Measurements from ENCODE around the gene ATP23. TPM values are rescaled to one million over a fixed set of nuclear protein-coding genes. Genes with fewer than 3 reads are reported as not detected.

Gene ATP23
- polyA plus RNA-seq, 2 of the 4 experiments (the other 2 are of a cell fraction) = 7.5 to 13.4 TPM

- TF ChIP-seq ZFP36 (IDR thresholded peaks at IDR 0.05; ENCODE audit: borderline replicate concordance, partially characterized antibody) (no peak), FOXS1 (CRISPR knock-in tag; IDR thresholded peaks at IDR 0.05) (no peak), MAZ (IDR thresholded peaks at IDR 0.05; ENCODE audit: borderline replicate concordance, low read depth, low read length) (no peak), RARB (CRISPR knock-in tag; IDR thresholded peaks at IDR 0.05) (no peak), CBX8 (IDR thresholded peaks at IDR 0.05) (no peak), TP53 (CRISPR knock-in tag; IDR thresholded peaks at IDR 0.05) (no peak)
- TF ChIP-seq, protein P1, sequence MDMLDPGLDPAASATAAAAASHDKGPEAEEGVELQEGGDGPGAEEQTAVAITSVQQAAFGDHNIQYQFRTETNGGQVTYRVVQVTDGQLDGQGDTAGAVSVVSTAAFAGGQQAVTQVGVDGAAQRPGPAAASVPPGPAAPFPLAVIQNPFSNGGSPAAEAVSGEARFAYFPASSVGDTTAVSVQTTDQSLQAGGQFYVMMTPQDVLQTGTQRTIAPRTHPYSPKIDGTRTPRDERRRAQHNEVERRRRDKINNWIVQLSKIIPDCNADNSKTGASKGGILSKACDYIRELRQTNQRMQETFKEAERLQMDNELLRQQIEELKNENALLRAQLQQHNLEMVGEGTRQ (IDR thresholded peaks at IDR 0.05) = no peak
- TF ChIP-seq, protein P2, sequence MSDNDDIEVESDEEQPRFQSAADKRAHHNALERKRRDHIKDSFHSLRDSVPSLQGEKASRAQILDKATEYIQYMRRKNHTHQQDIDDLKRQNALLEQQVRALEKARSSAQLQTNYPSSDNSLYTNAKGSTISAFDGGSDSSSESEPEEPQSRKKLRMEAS (IDR thresholded peaks at IDR 0.05) = peak; percentile 77
These were observed 5.4 kb upstream of the ATP23 start (continued) for GRCh38 chr12:57935839-57936512.

- TF ChIP-seq HOXB13 (CRISPR knock-in tag; IDR thresholded peaks at IDR 0.05; ENCODE audit: low read depth) (no peak), HOXA7 (CRISPR knock-in tag; IDR thresholded peaks at IDR 0.05) (peak; percentile 57; the same call in 1 of the 2 replicates)
- peak overlapping the region; percentile 79 to 87 for H3K27ac ChIP-seq
- H3K4me1 ChIP-seq = peaks cover 16% of the 10 kb centered on the region
- WGBS (ENCODE audit: missing lambda C conversion rate) = 25% methylated on average over 3 of the region's 3 CpGs
- ATAC-seq (no peak), FAIRE-seq (no peak), DNase-seq (ENCODE audit: low read depth in 1 of 2, low spot score in 1 of 2) (no peak)
- peak overlapping the region; percentile 65 for H3K4me3 ChIP-seq
- ChIA-PET CTCF (no interaction called here), POLR2A (no interaction called here)
- H3K4me2 ChIP-seq = peak overlapping the region; percentile 71
- no peaks in the 10 kb centered on the region for H3K9me3 ChIP-seq
These were observed 4.9 kb upstream of the ATP23 start for GRCh38 chr12:57936513-57936883.

DNA sequence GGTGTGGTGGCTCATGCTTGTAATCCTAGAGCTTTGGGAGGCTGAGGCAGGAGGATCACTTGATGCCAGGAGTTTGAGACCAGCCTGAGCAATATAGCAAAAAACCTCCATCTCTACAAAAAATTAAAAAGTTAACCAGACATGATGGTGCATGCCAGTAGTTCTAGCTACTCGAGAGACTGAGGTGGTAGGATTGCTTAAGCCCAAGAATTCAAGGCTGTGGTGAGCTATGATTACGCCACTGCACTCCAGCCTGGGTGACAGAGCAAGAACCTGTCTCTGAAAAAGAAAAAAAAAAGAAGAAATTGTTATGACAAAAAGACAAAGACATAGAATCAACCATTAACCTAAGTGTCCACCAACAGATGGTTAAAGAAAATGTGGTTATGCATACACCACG lies 2.1 kb upstream of the ATP23 start:
- H3K4me2 ChIP-seq = no peak overlapping the region
- ATAC-seq (no peak), FAIRE-seq (no peak), DNase-seq (ENCODE audit: low read depth in 1 of 2, low spot score in 1 of 2) (no peak)
- 64% methylated on average over 3 of the region's 3 CpGs for WGBS (ENCODE audit: missing lambda C conversion rate)
- no peak overlapping the region for H3K4me3 ChIP-seq
- ChIA-PET CTCF (no interaction called here), POLR2A (no interaction called here)
- no peaks in the 10 kb centered on the region for H3K9me3 ChIP-seq
- TF ChIP-seq, protein P3, sequence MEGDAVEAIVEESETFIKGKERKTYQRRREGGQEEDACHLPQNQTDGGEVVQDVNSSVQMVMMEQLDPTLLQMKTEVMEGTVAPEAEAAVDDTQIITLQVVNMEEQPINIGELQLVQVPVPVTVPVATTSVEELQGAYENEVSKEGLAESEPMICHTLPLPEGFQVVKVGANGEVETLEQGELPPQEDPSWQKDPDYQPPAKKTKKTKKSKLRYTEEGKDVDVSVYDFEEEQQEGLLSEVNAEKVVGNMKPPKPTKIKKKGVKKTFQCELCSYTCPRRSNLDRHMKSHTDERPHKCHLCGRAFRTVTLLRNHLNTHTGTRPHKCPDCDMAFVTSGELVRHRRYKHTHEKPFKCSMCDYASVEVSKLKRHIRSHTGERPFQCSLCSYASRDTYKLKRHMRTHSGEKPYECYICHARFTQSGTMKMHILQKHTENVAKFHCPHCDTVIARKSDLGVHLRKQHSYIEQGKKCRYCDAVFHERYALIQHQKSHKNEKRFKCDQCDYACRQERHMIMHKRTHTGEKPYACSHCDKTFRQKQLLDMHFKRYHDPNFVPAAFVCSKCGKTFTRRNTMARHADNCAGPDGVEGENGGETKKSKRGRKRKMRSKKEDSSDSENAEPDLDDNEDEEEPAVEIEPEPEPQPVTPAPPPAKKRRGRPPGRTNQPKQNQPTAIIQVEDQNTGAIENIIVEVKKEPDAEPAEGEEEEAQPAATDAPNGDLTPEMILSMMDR (IDR thresholded peaks at IDR 0.05) = no peak
- TF ChIP-seq CBX8 (IDR thresholded peaks at IDR 0.05) (no peak), EHF (CRISPR knock-in tag; IDR thresholded peaks at IDR 0.05) (no peak), SMC3 (IDR thresholded peaks at IDR 0.05) (no peak), ZSCAN20 (CRISPR knock-in tag; IDR thresholded peaks at IDR 0.05) (no peak), CBX2 (IDR thresholded peaks at IDR 0.05; ENCODE audit: borderline replicate concordance, low read depth) (no peak), ESRRA (IDR thresholded peaks at IDR 0.05; ENCODE audit: borderline replicate concordance, low read length) (no peak), E2F6 (IDR thresholded peaks at IDR 0.05; ENCODE audit: borderline replicate concordance, low read depth) (no peak), RNF2 (IDR thresholded peaks at IDR 0.05; ENCODE audit: borderline replicate concordance, low read depth) (no peak), CHD2 (IDR thresholded peaks at IDR 0.05; ENCODE audit: low read length, partially characterized antibody) (no peak), BHLHE40 (IDR thresholded peaks at IDR 0.05; ENCODE audit: low read depth, low read length) (no peak)
- no peak overlapping the region for H3K27ac ChIP-seq
- peaks cover 16% of the 10 kb centered on the region for H3K4me1 ChIP-seq

All from A549 (cell line).